Loucy (cell line): ENCODE data around the gene ARRDC1.

Source experiments
- CTCF ChIP-seq: fragments of 200-600 bp; sonication (generic); conservative IDR thresholded peaks from 2 replicates; pipeline ENCODE4 v1.5.1; 2014; ENCODE audit warnings: mild to moderate bottlenecking, antibody characterized with exemption, low read length
- EZH2phosphoT487 ChIP-seq: fragments of 200-600 bp; IDR thresholded peaks from 2 replicates; pipeline ENCODE4 v1.6.1; 2018; ENCODE audit warnings: antibody characterized with exemption, mild to moderate bottlenecking, moderate library complexity, borderline replicate concordance

- TF ChIP-seq CTCF (no peak), EZH2phosphoT487 (no peak)
These were observed 50.9 kb downstream of the ARRDC1 start for GRCh38 chr9:137656416-137656815.
